HCT116 (cell line): Measurements from ENCODE around the gene ALDH1A1. TPM values are rescaled to one million over a fixed set of nuclear protein-coding genes. Genes with fewer than 3 reads are reported as not detected.

ENCODE experiments used
- ATAC-seq: fragments of 200-7000 bp; cut with Tn5 transposase; 2 replicates; pipeline ENCODE4 v1.9.1; 2020; ENCODE audit warnings: mild to moderate bottlenecking, moderate library complexity
- BruUV-seq: library from RNA; stranded (reverse); fragments of 400-500 nt; replicated peaks from 2 replicates; lab custom pipeline; 2021; lab: Mats Ljungman, UMichigan
- CTCF ChIA-PET: fragments of 300-600 bp; sonication (Branson Sonifier 250); formaldehyde crosslinking; loops from one replicate; lab custom pipeline; 2021; ENCODE audit warnings: antibody characterized with exemption; lab: Charles Lee
- POLR2A ChIA-PET: fragments of 300-600, 350-600 bp; sonication (Branson Sonifier 250); formaldehyde crosslinking; loops from one replicate; lab custom pipeline; 2021; ENCODE audit warnings: antibody characterized with exemption; lab: Charles Lee
- RAD21 ChIA-PET, 2 experiments: fragments of 300-600 bp; sonication (Branson Sonifier 250); formaldehyde crosslinking; loops; one replicate each; lab custom pipeline; 2023; ENCODE audit warnings: low total read pairs in 2 of 2; ENCODE audit not compliant: uncharacterized antibody in 2 of 2, unreplicated experiment in 2 of 2, low non-redundant PET in 1 of 2; lab: Charles Lee
- DNase-seq: peaks from one replicate; pipeline ENCODE4 v3.0.0-alpha.2; 2010; ENCODE audit warnings: low read depth, low spot score
- H2AFZ ChIP-seq: fragments of 200-600 bp; shearing (Covaris generic), sonication (generic); 2 replicates; pipeline ENCODE4 v1.6.1; 2017; ENCODE audit warnings: low read depth, mixed run types, mixed read lengths, antibody characterized with exemption, low read length; ENCODE audit not compliant: poor library complexity, severe bottlenecking
- H3K27ac ChIP-seq: 2 replicates; pipeline ENCODE4 v1.5.1; 2012; ENCODE audit warnings: low read depth, low read length
- H3K27me3 ChIP-seq: fragments of 200-600 bp; sonication (generic); 2 replicates; pipeline ENCODE4 v1.6.1; 2016; ENCODE audit warnings: mixed run types, low read length, mixed read lengths; ENCODE audit not compliant: insufficient read depth
- H3K36me3 ChIP-seq, 2 experiments: fragments of 200-500 bp in 1 of 2; fragments of 200-600 bp in 1 of 2; sonication (Bioruptor generic) in 1 of 2; sonication (generic) in 1 of 2; 2 replicates each; pipeline versions ENCODE4 v1.5.1 to v1.6.1; 2014 to 2016; ENCODE audit warnings: low read length in 2 of 2, inconsistent platforms in 1 of 2, mixed read lengths in 1 of 2, mixed run types in 1 of 2; ENCODE audit not compliant: insufficient read depth in 2 of 2, control insufficient read depth in 1 of 2
- H3K4me1 ChIP-seq, 2 experiments: fragments of 200-600 bp in 1 of 2; sonication (generic) in 1 of 2; 2 replicates each; pipeline versions ENCODE4 v1.5.1 to v1.6.1; 2012 to 2017; ENCODE audit warnings: low read length in 2 of 2, inconsistent platforms in 1 of 2, mild to moderate bottlenecking in 1 of 2, mixed read lengths in 1 of 2, mixed run types in 1 of 2, moderate library complexity in 1 of 2; ENCODE audit not compliant: insufficient read depth in 2 of 2, control insufficient read depth in 1 of 2
- H3K4me2 ChIP-seq: fragments of 200-600 bp; sonication (generic); 2 replicates; pipeline ENCODE4 v1.6.1; 2017; ENCODE audit warnings: mixed run types, low read length, mixed read lengths
- H3K4me3 ChIP-seq, 2 experiments: fragments of 200-600 bp in 1 of 2; sonication (generic) in 1 of 2; replicated peaks in 1 of 2; 2 replicates each; pipeline ENCODE4 v1.5.1; 2011 to 2016; ENCODE audit warnings: low read length in 2 of 2, control low read depth in 1 of 2, low read depth in 1 of 2, mild to moderate bottlenecking in 1 of 2, mixed read lengths in 1 of 2, mixed run types in 1 of 2
- H3K79me2 ChIP-seq: fragments of 200-600 bp; sonication (generic); 2 replicates; pipeline ENCODE4 v1.6.1; 2017; ENCODE audit warnings: mild to moderate bottlenecking, mixed run types, low read length, moderate library complexity, mixed read lengths; ENCODE audit not compliant: insufficient read depth
- H3K9ac ChIP-seq: fragments of 200-600 bp; sonication (generic); 2 replicates; pipeline ENCODE4 v1.6.1; 2016; ENCODE audit warnings: low read length, mixed read lengths
- H3K9me2 ChIP-seq: fragments of 200-600 bp; sonication (generic), shearing (Covaris generic); 2 replicates; pipeline ENCODE4 v1.6.1; 2017; ENCODE audit warnings: mixed run types, mild to moderate bottlenecking, moderate library complexity; ENCODE audit not compliant: insufficient read depth
- H3K9me3 ChIP-seq, 2 experiments: fragments of 200-500 bp in 1 of 2; fragments of 200-600 bp in 1 of 2; sonication (Bioruptor generic) in 1 of 2; sonication (generic) in 1 of 2; 2 replicates each; pipeline ENCODE4 v1.6.1; 2014 to 2017; ENCODE audit warnings: low read length in 2 of 2, mixed read lengths in 2 of 2, inconsistent platforms in 1 of 2, low read depth in 1 of 2, mild to moderate bottlenecking in 1 of 2, mixed run types in 1 of 2, moderate library complexity in 1 of 2; ENCODE audit not compliant: control insufficient read depth in 1 of 2, insufficient read depth in 1 of 2
- H4K20me1 ChIP-seq: fragments of 200-600 bp; sonication (generic), shearing (Covaris generic); 2 replicates; pipeline ENCODE4 v1.6.1; 2017; ENCODE audit warnings: mixed run types, mild to moderate bottlenecking, moderate library complexity; ENCODE audit not compliant: insufficient read depth
- ATF3 ChIP-seq: IDR thresholded peaks from 2 replicates; pipeline ENCODE4 v1.6.1; 2012
- CBX3 ChIP-seq: IDR thresholded peaks from 2 replicates; pipeline ENCODE4 v1.6.1; 2012; ENCODE audit warnings: low read depth
- CEBPB ChIP-seq: IDR thresholded peaks from 2 replicates; pipeline ENCODE4 v1.6.1; 2012; ENCODE audit warnings: low read depth
- CTCF ChIP-seq, 3 experiments: fragments of 200-600 bp in 1 of 3; sonication (generic) in 1 of 3; IDR thresholded peaks in 2 of 3; conservative IDR thresholded peaks in 1 of 3; 2 replicates each; pipeline ENCODE4 v1.5.1; 2012 to 2017; ENCODE audit warnings: low read depth in 2 of 3, low read length in 2 of 3, antibody characterized with exemption in 1 of 3, borderline replicate concordance in 1 of 3, control low read depth in 1 of 3, mild to moderate bottlenecking in 1 of 3, mixed read lengths in 1 of 3, mixed run types in 1 of 3, moderate library complexity in 1 of 3; ENCODE audit not compliant: insufficient read depth in 1 of 3
- EGR1 ChIP-seq: IDR thresholded peaks from 2 replicates; pipeline ENCODE4 v1.6.1; 2012; ENCODE audit warnings: low read depth
- ELF1 ChIP-seq: IDR thresholded peaks from 2 replicates; pipeline ENCODE4 v1.6.1; 2012; ENCODE audit warnings: low read depth, borderline replicate concordance
- EZH2phosphoT487 ChIP-seq: fragments of 200-600 bp; IDR thresholded peaks from 2 replicates; pipeline ENCODE4 v1.6.1; 2018; ENCODE audit warnings: antibody characterized with exemption, borderline replicate concordance
- MAX ChIP-seq: IDR thresholded peaks from 2 replicates; pipeline ENCODE4 v1.6.1; 2012
- POLR2A ChIP-seq: IDR thresholded peaks from 2 replicates; pipeline ENCODE4 v1.7.0; 2011; ENCODE audit warnings: borderline replicate concordance; ENCODE audit not compliant: insufficient read depth, insufficient read length; ENCODE audit errors: extremely low read depth
- POLR2AphosphoS5 ChIP-seq: IDR thresholded peaks from 2 replicates; pipeline ENCODE4 v1.6.1; 2011; ENCODE audit warnings: mild to moderate bottlenecking, low read depth, low read length, moderate library complexity
- RAD21 ChIP-seq: IDR thresholded peaks from 2 replicates; pipeline ENCODE4 v1.6.1; 2012; ENCODE audit warnings: low read depth, mild to moderate bottlenecking
- REST ChIP-seq: IDR thresholded peaks from 2 replicates; pipeline ENCODE4 v1.6.1; 2012; ENCODE audit warnings: low read depth
- SIN3A ChIP-seq: IDR thresholded peaks from 2 replicates; pipeline ENCODE4 v1.6.1; 2012; ENCODE audit warnings: low read depth
- SP1 ChIP-seq: IDR thresholded peaks from 2 replicates; pipeline ENCODE4 v1.6.1; 2012; ENCODE audit warnings: low read depth
- SRF ChIP-seq: IDR thresholded peaks from 2 replicates; pipeline ENCODE4 v1.6.1; 2012; ENCODE audit warnings: low read depth
- TCF7L2 ChIP-seq: IDR thresholded peaks from 2 replicates; pipeline ENCODE4 v1.7.0; 2011; ENCODE audit warnings: borderline replicate concordance, inconsistent platforms; ENCODE audit not compliant: insufficient read depth, insufficient read length; ENCODE audit errors: extremely low read depth
- YY1 ChIP-seq: IDR thresholded peaks from 2 replicates; pipeline ENCODE4 v1.6.1; 2011; ENCODE audit warnings: low read length, low read depth, moderate library complexity, mild to moderate bottlenecking; ENCODE audit not compliant: insufficient replicate concordance; ENCODE audit errors: extremely low read depth
- ZFX ChIP-seq: fragments of 450-650 bp; IDR thresholded peaks from 2 replicates; pipeline ENCODE4 v1.6.1; 2017
- ZNF274 ChIP-seq: fragments of 200-500 bp; sonication (Bioruptor generic); IDR thresholded peaks from 2 replicates; pipeline ENCODE4 v1.6.1; 2014; ENCODE audit warnings: mild to moderate bottlenecking, low read depth, low read length, inconsistent platforms
- intact Hi-C: fragments of 100-400 bp; cut with micrococcal nuclease; formaldehyde crosslinking; loops from 2 replicates; pipeline ENCODE4 v1.10.0; 2022
- total RNA-seq: library from RNA; stranded (reverse); gene quantifications from one replicate; pipeline ENCODE4 v1.2.1, GENCODE V29; 2021; ENCODE audit not compliant: unreplicated experiment

Gene ALDH1A1
- total RNA-seq, 1 experiment from 2014 or later: 0.44 TPM

- Histone ChIP-seq H3K4me3 (no peak overlapping the region), H3K4me1 (peaks cover 0 to 2% of the 10 kb centered on the region in 2 experiments; a peak in 3 of 4 replicates), H3K9ac (no peak overlapping the region), H3K27ac (no peak overlapping the region), H3K4me2 (no peak overlapping the region), H3K36me3 (no peaks in the 10 kb centered on the region), H4K20me1 (no peaks in the 10 kb centered on the region), H3K9me3 (no peaks in the 10 kb centered on the region), H3K9me2 (no peaks in the 10 kb centered on the region), H3K27me3 (no peaks in the 10 kb centered on the region), H3K79me2 (no peaks in the 10 kb centered on the region), H2AFZ (no peak overlapping the region)
- intact Hi-C loops: no loop called here
- BruUV-seq: no TSS peak
- POLR2A ChIA-PET: no interaction called here
- no peak for ATAC-seq
- no peak for DNase-seq
- TF ChIP-seq CBX3: no peak
- no peak for TF ChIP-seq ELF1
- TF ChIP-seq ATF3: no peak
- no peak for TF ChIP-seq RAD21
- TF ChIP-seq POLR2AphosphoS5: no peak
- TF ChIP-seq ZFX: no peak
- TF ChIP-seq EGR1: no peak
- TF ChIP-seq CEBPB: no peak
- no peak for TF ChIP-seq EZH2phosphoT487
- no peak for TF ChIP-seq SP1
- no peak for TF ChIP-seq ZNF274
- TF ChIP-seq REST: no peak
- TF ChIP-seq TCF7L2: no peak
- TF ChIP-seq YY1: no peak
- TF ChIP-seq SRF: no peak
- TF ChIP-seq SIN3A: no peak
- TF ChIP-seq CTCF (IDR thresholded peaks at IDR 0.05 in 2 of 3, conservative IDR thresholded peaks at IDR 0.05 in 1 of 3; ENCODE audit: borderline replicate concordance in 1 of 3, insufficient read depth in 1 of 3, low read depth in 2 of 3, low read length in 2 of 3): no peak
- no peak for TF ChIP-seq POLR2A
- no peak for TF ChIP-seq MAX
- CTCF ChIA-PET: no interaction called here
- RAD21 ChIA-PET: no interaction called here
Measured at GRCh38 chr9:72863456-72864094, 89.3 kb downstream of the ALDH1A1 start.
